Fibroblast of gingiva (primary cell): ENCODE data around the gene ZNF628.

ENCODE experiments used
- DNase-seq: peaks from one replicate; pipeline ENCODE4 v3.0.0-alpha.2; 2011; ENCODE audit warnings: low read depth

The ZNF628 gene

DNA sequence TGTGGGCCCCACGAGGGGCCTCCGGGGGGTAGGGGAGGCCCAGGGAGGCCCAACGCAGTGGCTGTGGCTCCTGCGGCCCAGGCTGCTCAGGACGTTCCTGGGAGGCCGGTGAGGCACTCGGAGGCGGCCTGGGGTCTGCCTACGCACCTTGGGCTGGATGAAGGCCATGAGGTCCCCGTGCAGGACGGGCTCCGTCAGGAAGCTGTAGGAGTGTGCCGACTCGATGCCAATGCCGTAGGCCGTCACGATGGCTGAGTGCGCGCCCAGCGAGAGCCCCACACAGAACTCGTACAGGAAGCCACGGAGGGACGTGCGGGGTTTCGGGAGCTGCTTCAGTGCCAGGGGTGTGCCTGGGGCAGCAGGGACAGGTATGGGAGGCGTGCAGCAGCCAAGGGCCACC, 54.6 kb downstream of the ZNF628 start:
- DNase-seq, result no peak
